Right kidney (tissue), 1 donor: ENCODE data around the gene RETREG2.
"Not testable (repeated sequence)": the region's sequence is repeated elsewhere in the genome, so short reads cannot be mapped to it uniquely, and the experiment has no call there.

Experiments used
- DNase-seq: peaks from one replicate; pipeline ENCODE4 v3.0.0-alpha.2; 2016

RETREG2 gene

DNA sequence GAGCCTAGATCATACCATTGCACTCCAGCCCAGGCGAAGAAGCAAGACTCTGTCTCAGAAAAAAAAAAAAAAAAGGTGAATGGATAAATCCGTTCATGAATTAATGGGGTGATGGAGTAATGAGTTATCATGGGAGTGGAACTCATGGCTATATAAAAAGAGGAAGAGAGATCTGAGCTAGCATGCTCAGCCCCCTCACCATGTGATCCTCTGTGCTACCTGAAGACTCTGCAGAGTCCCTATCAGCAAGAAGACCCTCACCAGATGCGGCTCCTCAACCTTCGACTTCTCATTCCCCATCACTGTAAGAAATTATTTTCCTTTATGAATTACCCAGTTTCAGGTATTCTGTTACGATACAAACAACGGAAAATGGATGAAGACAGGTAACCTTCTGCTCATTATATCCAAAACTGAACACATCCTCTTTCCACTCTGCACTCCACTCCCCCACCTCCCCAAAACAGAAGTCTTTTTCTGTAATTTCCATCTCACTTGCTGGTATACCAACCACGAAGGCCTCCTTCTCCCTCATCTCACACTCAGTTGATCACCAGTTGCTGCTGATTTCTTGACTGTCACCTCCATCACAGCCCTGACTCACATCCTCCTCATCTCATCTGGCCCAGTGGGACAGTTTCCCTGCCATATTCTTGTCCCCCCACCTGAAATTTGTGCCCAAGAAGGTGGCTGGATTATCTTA lies 8.8 kb downstream of the RETREG2 start:
- DNase-seq: no peak

DNA sequence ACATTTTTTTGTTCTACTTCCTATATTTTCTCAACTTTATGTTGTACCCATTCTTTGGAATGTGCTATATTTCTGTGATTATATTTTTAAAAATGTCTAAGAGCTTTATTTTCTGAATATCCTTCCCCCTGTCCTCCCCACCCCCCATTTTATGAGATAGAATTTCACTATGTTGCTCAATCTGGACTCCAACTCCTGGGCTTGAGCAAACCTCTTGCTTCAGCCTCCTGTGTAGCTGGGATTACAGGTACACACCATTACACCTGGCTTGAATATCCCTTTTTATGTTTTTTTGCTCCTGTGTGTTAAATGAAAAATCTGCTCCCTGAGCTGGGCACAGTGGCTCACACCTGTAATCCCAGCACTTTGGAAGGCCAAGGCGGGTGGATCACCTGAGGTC lies 19.3 kb downstream of the RETREG2 start:
- no peak for DNase-seq

- no peak for DNase-seq
These were observed 20.9 kb downstream of the RETREG2 start for GRCh38 chr2:219198974-219199373.

DNA sequence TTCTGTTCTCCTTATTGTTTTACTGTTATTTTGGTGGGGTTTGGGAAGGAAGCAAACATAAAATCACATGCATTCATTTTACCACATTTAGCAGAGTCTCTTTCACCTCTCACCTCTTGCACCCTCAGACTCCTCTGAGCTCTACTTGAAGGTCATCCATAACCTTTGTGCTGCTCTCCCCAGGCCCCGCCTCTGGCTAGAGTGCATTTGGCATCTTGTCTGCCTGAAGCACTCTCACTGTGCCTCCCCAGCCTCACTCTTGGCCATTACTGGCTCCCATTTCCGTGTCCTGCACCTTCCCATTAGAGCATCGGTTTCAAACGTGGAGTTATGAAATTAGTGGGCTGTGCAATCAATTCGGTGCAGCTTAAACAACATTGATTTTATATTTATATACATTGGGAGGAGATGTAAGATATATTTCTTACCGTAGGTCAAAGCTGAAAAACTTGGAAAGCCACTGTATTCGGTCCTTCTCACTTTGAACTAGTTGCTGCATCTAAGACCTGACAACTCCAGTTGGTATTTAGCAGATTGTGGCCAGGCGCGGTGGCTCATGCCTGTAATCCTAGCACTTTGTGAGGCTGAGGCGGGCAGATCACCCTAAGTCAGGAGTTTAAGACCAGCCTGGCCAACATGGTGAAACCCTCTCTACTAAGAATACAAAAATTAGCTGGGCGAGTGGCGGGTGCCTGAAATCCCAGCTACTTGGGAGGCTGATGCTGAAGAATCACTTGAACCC lies 21.6 kb downstream of the RETREG2 start:
- DNase-seq: no peak

- not testable (repeated sequence) for DNase-seq
These were observed 22.6 kb downstream of the RETREG2 start for GRCh38 chr2:219200502-219201326.

GRCh38 chr2:219201331-219201730 lies 23.3 kb downstream of the RETREG2 start:
- DNase-seq: not testable (repeated sequence)

GRCh38 chr2:219204425-219205164 lies 26.5 kb downstream of the RETREG2 start:
- no peak for DNase-seq

DNA sequence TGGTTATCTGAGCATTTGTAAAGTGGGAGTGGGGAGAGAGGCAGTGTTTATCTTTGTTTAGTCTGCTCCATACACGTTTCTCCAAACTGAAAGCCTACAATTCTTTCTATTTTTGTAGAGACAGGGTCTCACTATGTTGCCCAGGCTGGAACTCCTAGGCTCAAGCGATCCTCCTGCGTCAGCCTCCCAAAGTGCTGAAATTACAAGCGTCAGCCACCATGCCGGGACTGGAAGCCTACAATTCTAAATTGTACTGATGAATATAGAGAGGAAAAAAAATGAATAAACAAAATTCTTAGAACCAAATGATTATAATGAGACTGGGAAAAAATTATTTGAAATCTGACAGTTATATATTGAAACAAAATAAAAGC lies 27.1 kb downstream of the RETREG2 start:
- no peak for DNase-seq

GRCh38 chr2:219205981-219206327 lies 27.9 kb downstream of the RETREG2 start:
- no peak for DNase-seq

GRCh38 chr2:219206328-219207133 lies 28.5 kb downstream of the RETREG2 start, which contains the start of gene ZFAND2B:
Gene ZFAND2B (plus strand): TSS chr2:219206782. CDS start chr2:219206988, 206 bp downstream.
- peak; percentile 96 for DNase-seq

- DNase-seq: no peak
These were observed 29.2 kb downstream of the RETREG2 start for GRCh38 chr2:219207134-219207883.

- peak; percentile 19 for DNase-seq
These were observed 30.0 kb downstream of the RETREG2 start for GRCh38 chr2:219207884-219208740.

DNA sequence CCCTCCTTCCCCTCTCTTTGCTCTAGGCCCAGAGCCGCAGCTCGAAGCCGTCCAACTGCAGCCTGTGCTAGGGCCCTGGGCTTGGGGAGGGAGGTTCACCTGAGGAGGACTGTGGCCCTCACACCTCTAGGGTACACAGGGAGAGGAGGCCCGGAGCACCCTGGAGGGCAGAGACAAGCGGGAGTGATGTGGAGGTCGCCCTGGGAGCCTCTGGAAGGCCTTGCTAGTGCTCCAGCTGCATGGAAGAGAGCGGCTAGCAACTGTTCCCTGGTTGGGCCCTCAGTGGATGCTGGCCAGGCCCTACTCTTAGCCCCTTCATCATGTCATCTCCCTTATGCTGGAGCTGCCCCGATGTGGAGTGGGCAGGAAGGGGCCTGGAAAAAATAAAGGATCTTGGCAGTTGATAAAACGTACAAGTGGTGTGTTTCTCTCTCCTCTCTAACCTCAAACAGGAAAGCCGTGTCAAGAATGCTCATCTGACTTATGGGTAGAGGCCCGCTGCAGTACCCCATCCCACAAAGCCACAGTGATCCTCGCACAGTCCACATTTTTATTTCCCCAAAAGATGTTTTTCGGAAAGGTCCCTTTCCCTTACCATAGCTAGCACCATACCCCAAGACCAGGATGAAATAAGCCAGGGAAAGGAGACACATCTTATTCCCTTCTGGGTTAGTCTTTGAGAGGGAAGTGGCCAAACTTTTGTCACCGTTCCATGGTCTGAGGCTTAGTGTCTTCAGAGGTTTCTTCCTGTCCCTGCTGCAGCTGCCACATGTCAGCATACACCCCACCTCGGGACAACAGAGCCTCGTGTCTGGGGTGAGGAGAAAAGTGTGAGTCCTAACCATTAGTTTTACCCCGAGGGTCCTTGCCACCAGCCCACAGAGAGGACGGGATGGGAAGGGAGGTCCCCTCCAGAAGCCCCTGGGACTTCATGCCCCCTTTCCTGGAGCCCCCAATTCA lies 31.4 kb downstream of the RETREG2 start:
- DNase-seq: no peak

GRCh38 chr2:219210196-219210885 lies 32.3 kb downstream of the RETREG2 start:
- no peak for DNase-seq

DNA sequence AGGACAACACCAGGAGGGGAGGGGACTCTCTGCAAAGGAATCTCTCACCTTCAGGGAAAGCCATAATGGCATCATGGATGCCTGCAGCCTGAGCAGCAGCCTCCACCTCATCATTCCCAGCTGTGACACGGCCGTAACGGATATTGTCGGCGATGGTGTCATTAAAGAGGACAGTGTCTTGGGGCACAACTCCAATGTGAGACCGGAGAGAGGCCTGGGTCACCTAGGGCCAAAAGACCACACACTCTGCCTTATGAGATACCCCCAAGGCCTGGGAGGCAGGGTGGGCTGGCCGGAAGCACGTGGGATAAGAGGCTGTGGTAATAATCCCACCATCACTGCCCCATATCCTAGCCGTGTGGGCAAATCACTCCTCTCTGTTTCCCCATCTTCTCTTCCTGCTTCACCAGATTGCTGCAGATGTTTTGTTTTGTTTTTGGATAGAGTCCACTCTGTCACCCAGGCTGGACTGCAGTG lies 32.8 kb downstream of the RETREG2 start:
- DNase-seq: no peak

- no peak for DNase-seq
These were observed 34.9 kb downstream of the RETREG2 start for GRCh38 chr2:219213026-219213415.

GRCh38 chr2:219213486-219214071 lies 35.5 kb downstream of the RETREG2 start:
- no peak for DNase-seq
